Fibroblast of peridontal ligament (primary cell): Measurements from ENCODE around the gene M6PR.

ENCODE experiments used
- DNase-seq: peaks from one replicate; pipeline ENCODE4 v3.0.0-alpha.2; 2010; ENCODE audit errors: extremely low read depth

M6PR gene

GRCh38 chr12:8949342-8950220 is at the start of gene M6PR:
M6PR (minus strand) TSS chr12:8949645; CDS start chr12:8946404, 3,241 bp downstream.
- peak; percentile 96 for DNase-seq

- DNase-seq = peak; percentile 22
Measured at GRCh38 chr12:8996682-8997405, 47.4 kb upstream of the M6PR start.

GRCh38 chr12:8995021-8995775 is 45.8 kb upstream of the M6PR start:
- no peak for DNase-seq

DNA sequence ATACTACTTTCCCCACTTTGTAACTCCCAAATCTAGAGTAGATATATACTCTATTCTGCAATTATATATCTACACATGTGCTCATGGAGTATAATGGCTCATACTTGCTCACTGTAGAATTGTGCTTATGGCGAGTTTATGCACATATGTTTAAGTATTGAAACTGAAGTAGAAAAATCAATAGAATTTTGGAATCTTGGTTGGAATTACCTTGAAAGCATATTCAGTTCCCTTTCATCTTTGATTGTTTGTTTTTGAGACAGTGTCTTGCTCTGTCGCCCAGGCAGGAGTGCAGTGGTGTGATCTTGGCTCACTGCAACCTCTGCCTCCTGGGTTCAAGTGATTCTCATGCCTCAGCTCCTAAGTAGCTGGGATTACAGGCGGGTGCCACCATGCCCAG is 44.4 kb upstream of the M6PR start:
- no peak for DNase-seq

DNA sequence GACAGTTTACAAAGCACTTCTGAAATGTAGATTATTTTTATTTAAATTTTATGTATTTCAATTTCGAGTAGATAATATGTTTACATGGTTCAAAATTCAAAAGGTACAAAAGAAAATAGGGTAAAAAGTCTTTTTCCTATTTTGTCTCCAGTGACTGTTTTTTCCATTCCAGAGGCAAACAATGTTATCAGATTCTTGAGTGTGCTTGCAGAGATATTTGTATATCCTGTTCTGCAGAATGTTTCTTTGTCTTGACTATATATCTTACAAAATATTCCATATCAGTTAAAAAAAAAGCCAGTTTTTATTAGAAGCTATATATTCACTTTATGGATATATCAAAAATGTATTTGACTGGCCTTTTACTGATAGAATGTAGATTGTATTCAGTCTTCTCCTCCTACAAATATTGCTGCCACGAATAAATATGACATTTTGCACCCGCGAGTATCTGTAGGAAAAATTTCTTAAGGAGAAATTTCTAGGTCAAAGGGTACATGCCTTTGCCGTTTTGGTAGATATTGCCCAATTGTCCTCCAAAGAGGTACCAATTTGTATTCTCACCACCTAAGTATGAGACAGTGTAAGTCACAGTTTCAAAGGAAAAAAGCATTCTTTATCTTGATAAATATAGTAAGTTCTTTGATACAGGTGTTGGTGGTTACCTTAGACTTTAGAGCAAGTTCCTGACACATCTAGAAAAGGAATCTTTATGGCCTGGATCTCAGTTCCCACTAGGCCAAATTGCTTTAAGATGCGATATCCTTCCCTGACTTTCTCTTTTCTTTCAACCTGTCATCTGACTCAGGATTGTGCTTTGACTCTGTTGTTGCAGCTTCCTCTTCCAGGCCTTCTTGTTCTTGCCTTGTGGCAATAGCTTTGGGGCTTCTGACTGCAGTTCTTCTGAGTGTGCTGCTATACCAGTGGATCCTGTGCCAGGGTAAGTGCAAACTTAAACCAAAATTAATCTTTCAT is 42.2 kb upstream of the M6PR start:
- no peak for DNase-seq

DNA sequence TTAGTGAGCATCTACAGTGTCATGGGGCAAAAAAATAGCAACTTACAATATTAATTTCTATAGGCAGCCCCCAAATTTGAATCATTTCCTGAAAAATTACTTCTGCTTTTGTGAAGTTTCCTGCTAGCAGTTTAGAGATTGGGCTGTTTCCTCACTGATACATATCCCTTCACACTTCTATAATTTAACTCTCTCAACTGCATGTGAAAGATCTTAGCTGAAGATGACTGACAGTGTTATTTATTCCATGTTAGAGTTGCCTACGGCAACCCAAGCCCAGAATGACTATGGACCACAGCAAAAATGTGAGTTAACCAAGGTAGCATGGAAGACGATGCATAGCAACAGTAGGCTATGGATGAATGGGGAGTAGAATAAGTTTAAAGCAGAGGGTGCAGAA is 40.0 kb upstream of the M6PR start, which contains the start of gene KLRG1:
Gene KLRG1 (plus strand): TSS at position 134 of the 400 bp plus-strand sequence. CDS start 90 bp downstream, at position 224.
- DNase-seq = no peak

GRCh38 chr12:8987685-8988084 is 38.2 kb upstream of the M6PR start:
- DNase-seq = no peak

DNA sequence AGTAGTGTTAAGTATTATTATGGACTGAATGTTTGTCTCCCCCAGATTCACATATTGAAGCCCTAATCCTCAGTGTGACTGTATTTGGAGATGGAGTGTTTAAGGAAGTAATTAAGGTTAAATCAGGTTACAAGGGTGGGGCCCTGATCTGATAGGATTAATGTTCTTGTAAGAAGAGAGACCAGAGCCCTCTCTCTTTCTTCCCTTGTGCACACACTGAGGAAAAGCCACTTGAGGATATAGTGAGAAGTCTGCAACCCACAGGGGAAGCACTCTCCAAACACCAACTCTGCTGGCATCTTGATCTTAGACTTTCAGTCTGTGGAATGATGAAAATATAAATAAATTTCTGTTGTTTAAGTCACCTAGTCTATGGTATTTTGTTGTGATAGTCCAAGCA is 37.7 kb upstream of the M6PR start:
- no peak for DNase-seq

GRCh38 chr12:8985213-8985754 is 35.8 kb upstream of the M6PR start:
- no peak for DNase-seq

DNA sequence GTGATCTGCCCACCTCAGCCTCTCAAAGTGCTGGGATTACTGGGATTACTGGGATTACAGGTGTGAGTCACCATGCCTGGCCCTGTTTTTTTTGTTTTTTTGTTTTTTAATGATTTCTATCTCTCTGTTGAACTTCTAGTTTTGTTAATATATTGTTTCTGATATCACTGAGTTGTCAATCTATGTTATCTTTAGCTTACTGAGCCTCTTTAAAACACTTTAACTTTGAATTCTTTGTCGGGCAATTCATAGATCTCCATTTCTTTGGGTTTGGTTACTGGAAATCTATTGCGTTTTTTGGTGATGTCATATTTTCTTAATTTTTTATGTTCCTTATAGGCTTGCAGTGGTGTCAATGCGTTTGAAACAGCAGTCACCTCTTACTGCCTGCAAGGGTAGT is 30.7 kb upstream of the M6PR start:
- no peak for DNase-seq

DNA sequence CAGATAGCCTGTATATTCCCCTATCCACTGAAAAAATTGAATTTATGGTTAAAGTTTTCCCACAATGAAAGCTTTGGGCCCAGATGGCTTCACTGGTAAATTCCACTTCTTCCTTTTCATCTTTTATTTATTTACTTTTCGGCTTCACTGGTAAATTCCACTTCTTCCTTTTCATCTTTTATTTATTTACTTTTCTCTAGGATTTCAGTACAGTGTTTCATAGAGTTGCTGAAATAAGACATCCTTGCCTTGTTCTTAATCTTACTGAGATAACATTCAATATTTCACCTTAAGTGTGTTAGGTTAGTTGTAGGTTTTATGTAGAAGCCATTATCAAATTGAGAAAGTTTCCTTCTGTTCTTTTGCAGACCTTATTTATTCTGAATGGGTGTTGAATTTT is 21.0 kb upstream of the M6PR start:
- DNase-seq = no peak

- DNase-seq = no peak
Measured at GRCh38 chr12:8969861-8970411, 20.5 kb upstream of the M6PR start.

DNA sequence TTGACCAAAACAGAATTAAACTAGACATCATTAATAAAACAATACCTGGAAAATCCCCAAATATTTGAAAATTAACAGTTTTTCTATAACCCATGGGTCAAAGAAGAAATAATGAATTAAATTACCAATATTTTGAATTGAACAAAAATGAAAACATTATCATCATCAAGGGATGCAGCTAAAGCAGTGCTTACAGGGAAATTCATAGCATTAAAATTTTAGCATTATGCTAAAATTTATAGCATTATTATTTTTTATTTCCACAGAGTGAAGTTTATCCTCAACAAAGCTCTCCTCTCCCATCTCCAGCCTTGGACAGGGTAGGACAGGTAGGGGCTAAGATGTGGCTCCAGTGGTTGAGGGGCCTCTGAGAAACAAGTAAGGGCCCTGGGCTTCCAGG is 19.3 kb upstream of the M6PR start:
- no peak for DNase-seq

DNA sequence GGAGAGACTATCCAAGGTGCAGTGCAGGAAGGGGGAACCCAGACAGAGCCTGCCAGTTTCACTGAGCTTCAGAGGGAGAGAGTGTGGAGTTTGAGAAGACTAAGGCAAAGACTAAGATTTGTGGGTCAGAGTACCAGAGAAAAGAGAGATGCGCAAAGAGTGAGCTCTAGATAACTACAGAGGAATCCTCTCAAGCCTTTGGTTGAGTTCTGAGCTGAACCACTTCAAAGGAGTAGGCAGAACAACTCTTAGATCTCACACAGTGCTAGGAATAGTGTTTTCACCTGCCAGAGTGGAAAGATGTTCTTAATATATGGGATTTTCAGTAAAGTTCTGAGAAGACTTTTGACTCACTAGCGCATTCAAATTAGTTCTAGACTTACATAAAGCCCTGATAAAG is 10.7 kb upstream of the M6PR start:
- no peak for DNase-seq

DNA sequence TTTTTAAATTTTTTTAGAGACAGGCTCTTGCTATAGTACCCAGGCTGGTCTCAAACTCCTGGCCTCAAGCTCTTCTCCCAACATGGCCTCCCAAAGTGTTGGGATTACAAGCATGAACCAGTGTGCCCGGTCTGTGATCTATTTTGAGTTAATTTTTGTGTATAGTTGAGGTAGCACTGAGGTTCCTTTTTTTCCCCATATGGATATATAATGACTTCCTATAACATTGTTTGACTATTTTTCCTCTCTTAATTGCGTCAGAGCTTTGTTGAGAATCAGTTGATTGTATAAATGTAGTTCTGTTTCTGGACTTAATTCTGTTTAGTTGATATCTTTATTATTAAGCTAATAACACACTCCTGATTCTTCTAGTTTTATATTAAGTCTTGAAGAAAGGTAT is 8.6 kb upstream of the M6PR start:
- no peak for DNase-seq

DNA sequence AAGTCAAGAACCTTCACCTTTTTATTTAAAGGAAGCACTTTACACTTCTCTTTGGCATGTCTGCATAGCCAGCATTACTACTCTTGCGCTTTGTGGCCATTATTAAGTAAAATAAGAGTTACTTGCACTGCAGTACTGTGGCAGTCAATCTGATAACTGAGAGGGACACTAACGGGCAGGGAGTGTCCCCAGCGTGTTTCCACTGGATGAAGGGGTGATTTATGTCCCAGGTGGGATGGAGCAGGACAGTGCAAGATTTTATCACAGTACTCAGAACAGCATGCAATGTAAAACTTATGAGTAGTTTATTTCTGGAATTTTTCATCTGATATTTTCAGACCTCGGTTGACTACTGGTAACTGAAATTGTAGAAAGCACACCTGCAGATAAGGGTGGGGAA is 8.1 kb upstream of the M6PR start:
- DNase-seq = no peak

DNA sequence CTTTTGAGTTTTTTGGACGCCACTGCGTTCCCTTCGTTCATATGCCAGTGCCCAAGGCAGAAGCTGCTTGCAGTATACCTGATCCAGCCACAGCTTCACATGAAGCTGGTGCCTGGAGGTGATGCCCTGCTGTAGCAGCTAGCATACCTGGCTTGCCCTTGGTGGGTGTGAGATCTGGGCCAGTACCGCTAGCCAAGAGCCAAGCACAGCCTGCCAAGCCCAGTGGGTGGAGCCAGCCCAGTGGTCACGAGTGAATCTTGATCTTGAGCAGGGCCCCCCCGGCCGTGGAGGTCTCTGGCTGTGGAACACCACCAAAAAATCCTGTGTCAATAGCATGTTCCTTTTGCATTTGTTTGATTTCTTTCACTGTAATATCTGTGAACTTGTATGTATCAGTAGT is 7.3 kb upstream of the M6PR start:
- no peak for DNase-seq

- no peak for DNase-seq
Measured at GRCh38 chr12:8956073-8956472, 6.6 kb upstream of the M6PR start.

GRCh38 chr12:8953773-8954402 is 4.4 kb upstream of the M6PR start:
- DNase-seq = no peak

DNA sequence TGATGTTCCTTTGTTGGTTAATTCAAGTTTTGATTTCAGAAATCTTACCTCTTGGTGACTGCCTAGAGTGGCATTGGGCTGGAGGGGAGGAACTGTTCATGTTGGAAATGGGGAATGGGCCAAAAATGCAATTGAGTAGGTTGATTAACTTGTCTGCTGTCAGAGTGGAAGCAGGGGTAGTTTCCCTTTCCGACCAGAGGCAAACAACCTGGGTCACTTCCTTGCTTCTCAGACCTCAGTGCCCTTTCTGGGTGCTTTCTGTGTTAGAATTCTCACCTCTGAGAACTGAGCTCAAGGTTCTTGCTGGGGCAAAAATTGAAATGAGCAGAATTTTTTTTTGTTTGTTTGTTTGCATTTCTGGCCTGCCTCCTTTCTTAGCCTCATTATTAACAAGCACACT is 2.3 kb upstream of the M6PR start:
- DNase-seq = no peak
